OCI-LY3 (cell line): Measurements from ENCODE around the gene KCNIP1.

ENCODE experiments used
- H2AFZ ChIP-seq: fragments of 200-600, 300-600 bp; shearing (Covaris generic); 2 replicates; pipeline ENCODE4 v1.6.0; 2014; ENCODE audit warnings: antibody characterized with exemption, low read depth, low read length
- H3K27ac ChIP-seq: fragments of 200-600, 300-600 bp; sonication (generic); 2 replicates; pipeline ENCODE4 v1.5.1; 2014; ENCODE audit warnings: mild to moderate bottlenecking, low read length, moderate library complexity, mixed read lengths
- H3K27me3 ChIP-seq: fragments of 200-600, 300-600 bp; sonication (generic); 2 replicates; pipeline ENCODE4 v1.6.1; 2014; ENCODE audit warnings: low read depth, low read length, mixed read lengths
- H3K36me3 ChIP-seq: fragments of 200-600, 300-600 bp; sonication (generic); replicated peaks from 2 replicates; pipeline ENCODE3; 2014; ENCODE audit warnings: low read depth, low read length, mixed read lengths
- H3K4me1 ChIP-seq: fragments of 300-600, 200-600 bp; sonication (generic); 2 replicates; pipeline ENCODE4 v1.6.1; 2014; ENCODE audit warnings: low read length, mixed read lengths
- H3K4me2 ChIP-seq: fragments of 200-600, 300-600 bp; sonication (generic); 2 replicates; pipeline ENCODE4 v1.6.1; 2014; ENCODE audit warnings: low read length, mixed read lengths
- H3K4me3 ChIP-seq: fragments of 300-600, 200-600 bp; sonication (generic); 2 replicates; pipeline ENCODE4 v1.5.1; 2014; ENCODE audit warnings: antibody characterized with exemption, mild to moderate bottlenecking, low read length, moderate library complexity
- H3K79me2 ChIP-seq: fragments of 300-600, 200-600 bp; shearing (Covaris generic); 2 replicates; pipeline ENCODE4 v1.6.1; 2014; ENCODE audit warnings: mild to moderate bottlenecking, low read length, mixed read lengths
- H3K9ac ChIP-seq: fragments of 300-600, 200-600 bp; shearing (Covaris generic); 2 replicates; pipeline ENCODE4 v1.6.0; 2014; ENCODE audit warnings: mild to moderate bottlenecking, low read length, moderate library complexity
- H3K9me3 ChIP-seq: fragments of 200-600, 300-600 bp; shearing (Covaris generic); 2 replicates; pipeline ENCODE4 v1.6.1; 2014; ENCODE audit warnings: low read length, mixed read lengths; ENCODE audit not compliant: insufficient read depth
- H4K20me1 ChIP-seq: fragments of 200-600, 300-600 bp; sonication (generic); 2 replicates; pipeline ENCODE4 v1.6.1; 2016; ENCODE audit warnings: low read length, mixed read lengths; ENCODE audit not compliant: insufficient read depth
- EZH2phosphoT487 ChIP-seq: fragments of 200-600 bp; shearing (Covaris generic); IDR thresholded peaks from 2 replicates; pipeline ENCODE4 v1.6.1; 2018; ENCODE audit warnings: antibody characterized with exemption, mixed run types, low read depth
- TF ChIP-seq, protein P1 (sequence below): fragments of 200-600, 300-600 bp; sonication (generic); IDR thresholded peaks from 2 replicates; pipeline ENCODE4 v1.5.1; 2014; ENCODE audit warnings: antibody characterized with exemption, low read length, low read depth

The KCNIP1 gene

DNA sequence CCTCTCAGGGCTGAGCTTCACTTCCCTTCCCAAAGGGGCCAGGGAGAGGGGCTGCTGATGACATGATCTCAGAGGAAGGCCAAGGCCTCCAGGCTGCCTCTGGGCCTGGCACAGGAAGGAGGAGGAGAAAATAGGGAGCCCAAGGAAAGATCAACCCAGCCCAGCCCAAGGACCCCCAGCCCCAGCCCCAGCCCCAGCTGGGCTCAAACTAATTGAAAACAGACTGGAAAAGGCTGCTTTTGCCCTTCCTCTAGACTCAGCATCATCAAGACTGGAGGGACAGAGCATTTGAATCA is 18.3 kb upstream of the KCNIP1 start:
- H3K36me3 ChIP-seq = no peaks in the 10 kb centered on the region
- TF ChIP-seq EZH2phosphoT487 = no peak
- TF ChIP-seq, protein P1, sequence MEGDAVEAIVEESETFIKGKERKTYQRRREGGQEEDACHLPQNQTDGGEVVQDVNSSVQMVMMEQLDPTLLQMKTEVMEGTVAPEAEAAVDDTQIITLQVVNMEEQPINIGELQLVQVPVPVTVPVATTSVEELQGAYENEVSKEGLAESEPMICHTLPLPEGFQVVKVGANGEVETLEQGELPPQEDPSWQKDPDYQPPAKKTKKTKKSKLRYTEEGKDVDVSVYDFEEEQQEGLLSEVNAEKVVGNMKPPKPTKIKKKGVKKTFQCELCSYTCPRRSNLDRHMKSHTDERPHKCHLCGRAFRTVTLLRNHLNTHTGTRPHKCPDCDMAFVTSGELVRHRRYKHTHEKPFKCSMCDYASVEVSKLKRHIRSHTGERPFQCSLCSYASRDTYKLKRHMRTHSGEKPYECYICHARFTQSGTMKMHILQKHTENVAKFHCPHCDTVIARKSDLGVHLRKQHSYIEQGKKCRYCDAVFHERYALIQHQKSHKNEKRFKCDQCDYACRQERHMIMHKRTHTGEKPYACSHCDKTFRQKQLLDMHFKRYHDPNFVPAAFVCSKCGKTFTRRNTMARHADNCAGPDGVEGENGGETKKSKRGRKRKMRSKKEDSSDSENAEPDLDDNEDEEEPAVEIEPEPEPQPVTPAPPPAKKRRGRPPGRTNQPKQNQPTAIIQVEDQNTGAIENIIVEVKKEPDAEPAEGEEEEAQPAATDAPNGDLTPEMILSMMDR = no peak
- no peak overlapping the region for H3K27ac ChIP-seq

DNA sequence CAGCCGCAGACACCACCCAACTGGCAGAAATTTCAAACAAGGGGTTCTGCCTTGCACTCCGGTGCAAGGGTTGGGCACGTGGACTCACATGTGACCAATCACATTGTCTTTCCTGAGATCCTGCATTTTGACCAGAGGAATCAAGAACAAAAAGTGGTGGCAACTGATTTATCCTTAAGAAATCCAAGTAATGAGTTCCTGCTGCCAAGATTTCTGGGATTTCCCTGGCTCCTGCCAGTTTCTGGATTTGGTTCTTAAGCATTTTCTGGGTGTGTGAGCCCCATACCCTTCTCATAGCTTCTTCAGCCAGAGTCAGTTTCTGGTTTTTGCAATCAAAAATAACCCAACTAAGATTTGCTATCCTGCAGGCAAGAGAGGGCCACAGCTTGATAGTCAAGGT is 17.4 kb upstream of the KCNIP1 start:
- Histone ChIP-seq H3K27ac (no peak overlapping the region), H3K27me3 (peaks cover 9% of the 10 kb centered on the region; the same call in 1 of the 2 replicates), H3K36me3 (no peaks in the 10 kb centered on the region), H3K9me3 (no peaks in the 10 kb centered on the region), H3K9ac (no peak overlapping the region), H2AFZ (no peak overlapping the region), H4K20me1 (no peaks in the 10 kb centered on the region), H3K4me1 (peaks cover 43% of the 10 kb centered on the region), H3K4me2 (no peak overlapping the region), H3K79me2 (no peaks in the 10 kb centered on the region), H3K4me3 (no peak overlapping the region)
- no peak for TF ChIP-seq EZH2phosphoT487
- TF ChIP-seq, protein P1 = no peak

More for the DNA sequence above, 18.3 kb upstream of the KCNIP1 start:
- Histone ChIP-seq H3K9ac (no peak overlapping the region), H3K79me2 (no peaks in the 10 kb centered on the region), H3K4me3 (no peak overlapping the region), H3K4me1 (peaks cover 42% of the 10 kb centered on the region), H2AFZ (no peak overlapping the region), H4K20me1 (no peaks in the 10 kb centered on the region), H3K9me3 (no peaks in the 10 kb centered on the region), H3K4me2 (no peak overlapping the region), H3K27me3 (peaks cover 9% of the 10 kb centered on the region; the same call in 1 of the 2 replicates)

DNA sequence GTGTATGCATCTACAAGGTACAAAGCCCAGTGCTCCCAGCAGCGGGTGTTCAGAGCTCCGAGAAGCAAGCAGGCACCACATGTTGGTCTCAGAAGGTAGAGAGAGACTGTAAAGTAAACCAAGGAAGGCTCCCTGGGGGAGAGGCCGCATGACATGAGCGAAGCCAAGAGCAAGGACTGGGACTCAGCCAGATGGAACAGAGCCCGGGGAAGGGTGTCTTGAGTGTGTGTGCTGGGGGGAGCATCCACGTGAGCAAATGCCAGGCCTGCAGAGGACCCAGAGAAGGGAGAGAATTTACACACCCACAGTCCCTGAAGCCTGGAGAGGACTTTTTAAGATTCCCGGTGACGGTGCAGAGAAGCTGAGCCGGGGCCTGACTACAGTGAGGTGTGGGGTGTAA is 15.2 kb upstream of the KCNIP1 start:
- H2AFZ ChIP-seq = no peak overlapping the region
- no peaks in the 10 kb centered on the region for H3K9me3 ChIP-seq
- no peaks in the 10 kb centered on the region for H3K36me3 ChIP-seq
- no peaks in the 10 kb centered on the region for H3K79me2 ChIP-seq
- no peak overlapping the region for H3K4me2 ChIP-seq
- no peaks in the 10 kb centered on the region for H4K20me1 ChIP-seq
- no peak overlapping the region for H3K9ac ChIP-seq
- H3K27ac ChIP-seq = no peak overlapping the region
- H3K4me3 ChIP-seq = no peak overlapping the region
- H3K27me3 ChIP-seq = peaks cover 8% of the 10 kb centered on the region
- H3K4me1 ChIP-seq = peaks cover 24% of the 10 kb centered on the region
- TF ChIP-seq, protein P1 = no peak
- no peak for TF ChIP-seq EZH2phosphoT487

DNA sequence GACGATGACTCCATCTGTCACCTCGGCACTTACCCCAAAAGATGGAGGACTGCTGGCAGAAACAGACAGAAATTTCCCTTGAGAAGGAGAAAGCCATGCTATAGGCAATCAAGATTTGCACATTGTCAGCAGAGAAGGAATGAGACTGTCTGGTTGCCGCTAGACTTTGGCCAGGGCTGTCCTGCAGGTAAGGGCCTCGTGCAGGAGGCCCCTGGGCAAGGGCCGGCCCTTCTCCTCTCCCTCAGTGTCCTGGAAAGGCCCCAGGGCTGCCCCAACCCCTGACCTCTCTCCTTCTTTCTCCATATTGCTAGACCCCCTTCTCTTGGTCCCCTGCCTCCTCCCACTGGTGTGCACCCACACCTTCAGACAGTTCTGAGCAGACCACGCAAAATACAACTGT is 14.6 kb upstream of the KCNIP1 start:
- H2AFZ ChIP-seq = no peak overlapping the region; the same call in 1 of the 2 replicates
- no peak overlapping the region for H3K4me3 ChIP-seq
- H3K9me3 ChIP-seq = no peaks in the 10 kb centered on the region
- no peak overlapping the region for H3K4me2 ChIP-seq
- peaks cover 13% of the 10 kb centered on the region for H3K27me3 ChIP-seq
- TF ChIP-seq, protein P1 = no peak
- TF ChIP-seq EZH2phosphoT487 = no peak
- H3K36me3 ChIP-seq = no peaks in the 10 kb centered on the region
- H3K79me2 ChIP-seq = no peaks in the 10 kb centered on the region
- peaks cover 17% of the 10 kb centered on the region for H3K4me1 ChIP-seq
- H4K20me1 ChIP-seq = no peaks in the 10 kb centered on the region
- no peak overlapping the region for H3K9ac ChIP-seq
- H3K27ac ChIP-seq = no peak overlapping the region
